Mesenchymal stem cell (in vitro differentiated cells and primary cell): ENCODE results near the gene ARHGAP15.

Experiments used
- DNase-seq: peaks from one replicate; pipeline ENCODE4 v3.0.0-alpha.2; 2013
- H2AFZ ChIP-seq: one replicate; pipeline ENCODE4 v1.6.1; 2013; ENCODE audit warnings: low read depth, mild to moderate bottlenecking, control low read depth, inconsistent platforms, low read length, moderate library complexity
- H2AK5ac ChIP-seq: 2 replicates; pipeline ENCODE4 v1.6.1; 2013; ENCODE audit warnings: low read length, moderate library complexity, mild to moderate bottlenecking, inconsistent platforms; ENCODE audit not compliant: severe bottlenecking
- H2BK120ac ChIP-seq: one replicate; pipeline ENCODE4 v1.6.1; 2013; ENCODE audit warnings: low read depth, mild to moderate bottlenecking, inconsistent platforms, low read length, moderate library complexity
- H2BK12ac ChIP-seq, 2 experiments: one replicate each; pipeline ENCODE4 v1.6.1; 2013; ENCODE audit warnings: inconsistent platforms in 2 of 2, low read length in 2 of 2, mild to moderate bottlenecking in 2 of 2, moderate library complexity in 2 of 2, control low read depth in 1 of 2
- H2BK15ac ChIP-seq: one replicate; pipeline ENCODE4 v1.6.1; 2013; ENCODE audit warnings: mild to moderate bottlenecking, low read depth, inconsistent platforms; ENCODE audit not compliant: poor library complexity, severe bottlenecking
- H2BK5ac ChIP-seq: 2 replicates; pipeline ENCODE4 v1.6.1; 2013; ENCODE audit warnings: low read depth, mild to moderate bottlenecking, low read length, control low read depth, inconsistent platforms; ENCODE audit not compliant: poor library complexity, severe bottlenecking
- H3K14ac ChIP-seq, 2 experiments: one replicate each; pipeline ENCODE4 v1.6.1; 2013; ENCODE audit warnings: inconsistent platforms in 2 of 2, low read length in 2 of 2, control low read depth in 1 of 2, mild to moderate bottlenecking in 1 of 2, moderate library complexity in 1 of 2
- H3K18ac ChIP-seq, 2 experiments: one replicate each; pipeline ENCODE4 v1.6.1; 2013; ENCODE audit warnings: inconsistent platforms in 2 of 2, low read length in 2 of 2, control low read depth in 1 of 2, low read depth in 1 of 2, mild to moderate bottlenecking in 1 of 2
- H3K23ac ChIP-seq, 2 experiments: one replicate each; pipeline ENCODE4 v1.6.1; 2013; ENCODE audit warnings: inconsistent platforms in 2 of 2, low read length in 2 of 2, mild to moderate bottlenecking in 2 of 2, moderate library complexity in 2 of 2, control low read depth in 1 of 2
- H3K27ac ChIP-seq: 2 replicates; pipeline ENCODE4 v1.5.1; 2013; ENCODE audit warnings: mild to moderate bottlenecking, moderate library complexity, low read length, control low read depth, inconsistent platforms; ENCODE audit not compliant: poor library complexity, severe bottlenecking
- H3K27me3 ChIP-seq, 2 experiments: 2 replicates each; pipeline versions ENCODE4 v1.6.1 to v1.7.0; 2013; ENCODE audit warnings: low read length in 2 of 2, mild to moderate bottlenecking in 2 of 2, moderate library complexity in 2 of 2, control low read depth in 1 of 2, inconsistent platforms in 1 of 2; ENCODE audit not compliant: control insufficient read depth in 1 of 2, insufficient read depth in 1 of 2
- H3K36me3 ChIP-seq, 2 experiments: 2 replicates each; pipeline versions ENCODE4 v1.6.1 to v1.7.0; 2013; ENCODE audit warnings: low read length in 2 of 2, control low read depth in 1 of 2, inconsistent platforms in 1 of 2, low read depth in 1 of 2, mild to moderate bottlenecking in 1 of 2; ENCODE audit not compliant: insufficient read depth in 2 of 2, control insufficient read depth in 1 of 2
- H3K4ac ChIP-seq, 2 experiments: one replicate each; pipeline ENCODE4 v1.6.1; 2013; ENCODE audit warnings: inconsistent platforms in 2 of 2, low read length in 2 of 2, mild to moderate bottlenecking in 2 of 2, moderate library complexity in 2 of 2, control low read depth in 1 of 2, low read depth in 1 of 2
- H3K4me1 ChIP-seq: 2 replicates; pipeline ENCODE4 v1.6.1; 2013; ENCODE audit warnings: low read depth, low read length, control low read depth; ENCODE audit not compliant: control insufficient read depth, insufficient read depth
- H3K4me2 ChIP-seq: 2 replicates; pipeline ENCODE4 v1.6.1; 2013; ENCODE audit warnings: low read length, mild to moderate bottlenecking, inconsistent platforms; ENCODE audit not compliant: poor library complexity, severe bottlenecking
- H3K4me3 ChIP-seq, 2 experiments: 2 replicates each; pipeline versions ENCODE4 v1.5.1 to v1.7.0; 2013; ENCODE audit warnings: low read length in 2 of 2, mild to moderate bottlenecking in 2 of 2, control low read depth in 1 of 2, low read depth in 1 of 2; ENCODE audit not compliant: insufficient read depth in 1 of 2
- H3K79me1 ChIP-seq: replicated peaks from 2 replicates; pipeline ENCODE4 v1.6.1; 2013; ENCODE audit warnings: mild to moderate bottlenecking, control low read depth, low read length, inconsistent platforms; ENCODE audit not compliant: poor library complexity, severe bottlenecking
- H3K9ac ChIP-seq: 2 replicates; pipeline ENCODE4 v1.7.0; 2013; ENCODE audit warnings: mild to moderate bottlenecking, low read length, moderate library complexity
- H3K9me3 ChIP-seq: 2 replicates; pipeline ENCODE4 v1.7.0; 2013; ENCODE audit warnings: mild to moderate bottlenecking, low read length; ENCODE audit not compliant: control insufficient read depth
- H4K8ac ChIP-seq: one replicate; pipeline ENCODE4 v1.6.1; 2013; ENCODE audit warnings: inconsistent platforms, mild to moderate bottlenecking, low read length, moderate library complexity
- H4K91ac ChIP-seq: one replicate; pipeline ENCODE4 v1.6.1; 2013; ENCODE audit warnings: mild to moderate bottlenecking, low read length, inconsistent platforms
- WGBS: methylation state at CpG from one replicate; pipeline ENCODE4 v1.1.7; 2013; ENCODE audit warnings: mixed read lengths; 5-methylcytosine and 5-hydroxymethylcytosine counted together

The ARHGAP15 gene

DNA sequence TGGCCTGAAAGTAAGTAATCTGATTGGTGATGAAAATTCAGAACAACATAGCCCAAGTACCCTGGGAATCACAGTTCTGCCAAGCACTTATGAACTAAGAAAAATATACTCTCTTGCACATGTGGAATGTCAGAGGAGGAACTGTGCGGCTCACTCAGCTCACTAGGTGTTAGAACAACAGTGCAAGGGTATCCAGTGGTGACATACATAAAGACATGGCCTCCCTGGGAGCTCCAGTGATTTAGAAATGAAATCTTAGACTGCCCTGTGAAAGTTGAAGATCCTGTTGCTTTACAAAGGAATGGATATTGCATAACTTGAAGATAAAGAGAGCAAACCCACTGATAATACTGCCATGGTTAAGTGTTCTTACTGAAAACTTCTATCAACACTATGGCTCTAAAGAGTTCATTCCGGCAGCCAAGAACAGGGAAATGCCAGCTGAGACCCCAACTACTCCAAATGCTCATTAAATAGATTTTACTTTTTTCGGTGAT, 246.2 kb downstream of the ARHGAP15 start:
- H3K4me3 ChIP-seq: no peak overlapping the region
- H2BK5ac ChIP-seq: no peak overlapping the region
- no peak overlapping the region for H3K23ac ChIP-seq
- H2BK15ac ChIP-seq: no peak overlapping the region
- H3K27me3 ChIP-seq: no peaks in the 10 kb centered on the region
- DNase-seq: peak; percentile 13
- no peak overlapping the region for H3K4me2 ChIP-seq
- no peak overlapping the region for H3K9ac ChIP-seq
- no peak overlapping the region for H2BK120ac ChIP-seq
- H4K91ac ChIP-seq: no peak overlapping the region
- no peaks in the 10 kb centered on the region for H3K4me1 ChIP-seq
- no peaks in the 10 kb centered on the region for H3K9me3 ChIP-seq
- no peak overlapping the region for H2BK12ac ChIP-seq
- H3K14ac ChIP-seq: no peak overlapping the region
- H3K4ac ChIP-seq: no peak overlapping the region
- no peak overlapping the region for H3K18ac ChIP-seq
- no peak overlapping the region for H4K8ac ChIP-seq
- no peak overlapping the region for H2AFZ ChIP-seq
- H2AK5ac ChIP-seq: no peak overlapping the region
- no peaks in the 10 kb centered on the region for H3K79me1 ChIP-seq
- no peaks in the 10 kb centered on the region for H3K36me3 ChIP-seq
- 67% methylated on average over 2 of the region's 3 CpGs for WGBS
- no peak overlapping the region for H3K27ac ChIP-seq

DNA sequence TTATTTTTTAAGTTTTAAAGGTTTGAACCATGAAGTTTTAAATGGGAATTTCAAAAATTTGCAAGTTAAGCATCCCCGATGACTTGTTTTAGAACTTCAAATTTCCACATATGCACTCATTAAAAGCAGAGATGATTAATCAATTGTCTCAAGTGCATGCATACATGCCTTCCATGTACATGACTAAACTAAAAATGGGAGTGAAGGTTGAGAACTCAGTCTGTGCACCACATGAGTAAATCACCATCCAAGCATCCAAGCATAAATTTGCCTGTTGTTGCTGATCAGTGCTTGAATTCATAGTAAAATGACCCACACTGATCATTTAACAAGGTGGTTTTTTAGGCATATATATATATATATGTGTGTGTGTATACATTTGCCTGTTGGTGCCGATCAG, 249.8 kb downstream of the ARHGAP15 start:
- H3K4me2 ChIP-seq: no peak overlapping the region
- H3K23ac ChIP-seq: no peak overlapping the region
- no peaks in the 10 kb centered on the region for H3K79me1 ChIP-seq
- H2BK15ac ChIP-seq: no peak overlapping the region
- H3K4me3 ChIP-seq: no peak overlapping the region
- H4K8ac ChIP-seq: no peak overlapping the region
- no peak overlapping the region for H3K14ac ChIP-seq
- H2BK12ac ChIP-seq: no peak overlapping the region
- H3K9ac ChIP-seq: no peak overlapping the region
- H3K9me3 ChIP-seq: no peaks in the 10 kb centered on the region
- H3K27ac ChIP-seq: no peak overlapping the region
- H3K4ac ChIP-seq: no peak overlapping the region
- H2BK5ac ChIP-seq: no peak overlapping the region
- DNase-seq: no peak
- no peak overlapping the region for H3K18ac ChIP-seq
- H3K4me1 ChIP-seq: no peaks in the 10 kb centered on the region
- H2AFZ ChIP-seq: no peak overlapping the region
- WGBS: no CpG with 5 or more reads among the region's 2 CpGs
- no peak overlapping the region for H2BK120ac ChIP-seq
- H3K27me3 ChIP-seq: no peaks in the 10 kb centered on the region
- no peaks in the 10 kb centered on the region for H3K36me3 ChIP-seq
- no peak overlapping the region for H4K91ac ChIP-seq
- no peak overlapping the region for H2AK5ac ChIP-seq

DNA sequence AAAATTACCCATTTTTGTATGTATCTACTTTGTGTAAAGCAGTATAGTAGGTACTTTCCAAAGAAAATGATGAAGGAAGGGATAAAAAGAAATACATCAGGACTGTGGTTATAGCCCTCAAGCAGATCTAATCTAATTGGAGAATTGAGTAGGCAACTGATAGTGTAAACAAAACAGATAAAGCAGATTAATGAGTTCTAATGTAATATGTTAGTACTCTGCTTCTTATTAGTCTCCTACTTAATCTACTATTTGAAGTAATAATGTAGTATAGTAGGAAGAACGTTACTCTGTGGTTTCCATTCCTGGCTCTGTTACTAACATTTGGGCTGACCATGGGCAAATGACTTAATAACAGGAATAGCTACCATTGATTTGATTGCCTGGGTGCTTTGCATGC, 250.7 kb downstream of the ARHGAP15 start:
- Histone ChIP-seq H2BK12ac (no peak overlapping the region), H2BK5ac (no peak overlapping the region), H3K23ac (no peak overlapping the region), H3K4me3 (no peak overlapping the region), H4K91ac (no peak overlapping the region), H3K36me3 (no peaks in the 10 kb centered on the region), H4K8ac (no peak overlapping the region), H3K4ac (no peak overlapping the region), H3K14ac (no peak overlapping the region), H3K79me1 (no peaks in the 10 kb centered on the region), H3K27me3 (no peaks in the 10 kb centered on the region), H3K18ac (no peak overlapping the region), H3K27ac (no peak overlapping the region), H2AK5ac (no peak overlapping the region), H2AFZ (no peak overlapping the region), H3K4me1 (no peaks in the 10 kb centered on the region), H2BK15ac (no peak overlapping the region), H3K9ac (no peak overlapping the region), H2BK120ac (no peak overlapping the region), H3K9me3 (no peaks in the 10 kb centered on the region), H3K4me2 (no peak overlapping the region)
- WGBS: 100% methylated on average over 1 of the region's 1 CpG
- DNase-seq: no peak

DNA sequence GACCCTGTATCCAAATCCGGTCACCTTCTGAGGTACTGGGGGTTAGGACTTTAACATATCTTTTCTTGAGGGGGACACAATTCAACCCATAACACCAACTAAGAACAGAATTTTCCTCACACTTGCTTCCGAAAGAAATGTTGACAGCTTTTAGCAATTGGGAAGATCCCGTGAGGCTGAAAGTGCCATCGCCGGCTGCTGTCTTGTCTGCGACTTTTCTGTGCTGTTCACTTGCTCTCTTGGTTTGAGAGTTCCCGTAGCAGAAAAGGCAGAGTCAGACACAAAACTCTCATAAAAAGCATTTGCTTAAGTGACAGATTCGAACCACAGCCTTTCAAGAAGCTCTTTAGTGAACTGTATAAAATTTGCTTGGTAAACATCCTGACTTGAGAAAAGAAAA, 253.4 kb downstream of the ARHGAP15 start:
- H3K4me1 ChIP-seq: no peaks in the 10 kb centered on the region
- no peak overlapping the region for H2AFZ ChIP-seq
- H3K36me3 ChIP-seq: no peaks in the 10 kb centered on the region
- no peak overlapping the region for H2AK5ac ChIP-seq
- no peak overlapping the region for H3K23ac ChIP-seq
- no peaks in the 10 kb centered on the region for H3K9me3 ChIP-seq
- H4K91ac ChIP-seq: no peak overlapping the region
- H3K14ac ChIP-seq: no peak overlapping the region
- no peak for DNase-seq
- H4K8ac ChIP-seq: no peak overlapping the region
- H3K9ac ChIP-seq: no peak overlapping the region
- no peak overlapping the region for H2BK12ac ChIP-seq
- H3K79me1 ChIP-seq: no peaks in the 10 kb centered on the region
- no peak overlapping the region for H2BK120ac ChIP-seq
- H3K4me3 ChIP-seq: no peak overlapping the region
- WGBS: 89% methylated on average over 7 of the region's 8 CpGs
- no peak overlapping the region for H2BK15ac ChIP-seq
- no peak overlapping the region for H2BK5ac ChIP-seq
- H3K4ac ChIP-seq: no peak overlapping the region
- H3K4me2 ChIP-seq: no peak overlapping the region
- no peaks in the 10 kb centered on the region for H3K27me3 ChIP-seq
- H3K27ac ChIP-seq: no peak overlapping the region
- H3K18ac ChIP-seq: no peak overlapping the region
